ENCODE measurements around the gene FBXO30.

DNA sequence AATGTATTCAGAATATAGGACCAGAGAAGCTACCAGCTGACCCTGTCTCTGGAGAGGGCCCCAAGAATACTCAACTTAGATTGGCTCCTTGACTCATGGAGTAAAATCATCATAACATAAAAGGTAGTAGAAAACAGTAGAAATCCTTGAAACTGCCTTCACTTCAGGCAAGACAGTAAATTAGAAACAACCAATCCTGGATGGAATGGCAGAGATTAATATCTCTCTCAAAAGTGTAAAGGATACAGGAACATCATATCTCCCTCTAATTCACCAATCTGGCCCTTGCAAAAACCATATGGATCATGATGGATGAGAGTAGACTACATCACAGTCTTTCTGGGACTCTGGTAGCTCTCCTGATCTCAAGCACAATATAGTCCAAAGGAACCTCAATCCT lies 58.9 kb downstream of the FBXO30 start:
- TF ChIP-seq CTCF (IDR thresholded peaks at IDR 0.05; ENCODE audit: poor library complexity), result no peak
- no peak for TF ChIP-seq EZH2phosphoT487 (IDR thresholded peaks at IDR 0.05; ENCODE audit: low read depth, severe bottlenecking, unreplicated experiment)
- TF ChIP-seq EZH2 (IDR thresholded peaks at IDR 0.05; ENCODE audit: borderline replicate concordance), result no peak
